PC-9 (cell line): ENCODE data around the gene FOXP1. TPM values are rescaled to one million over a fixed set of nuclear protein-coding genes. Genes with fewer than 3 reads are reported as not detected.

Experiments used
- BruUV-seq: library from RNA; stranded (reverse); fragments of 400-500 nt; replicated peaks from 2 replicates; lab custom pipeline; 2021; lab: Mats Ljungman, UMichigan
- CTCF ChIA-PET: fragments of 300-600 bp; sonication (Branson Sonifier 250); formaldehyde crosslinking; loops from one replicate; lab custom pipeline; 2022; ENCODE audit warnings: antibody characterized with exemption; lab: Charles Lee
- POLR2A ChIA-PET: fragments of 300-600 bp; sonication (Branson Sonifier 250); formaldehyde crosslinking; loops from one replicate; lab custom pipeline; 2022; ENCODE audit warnings: antibody characterized with exemption; ENCODE audit not compliant: unreplicated experiment; lab: Charles Lee
- DNase-seq, 2 experiments: peaks; one replicate each; pipeline versions ENCODE4 v3.0.0 to v3.0.0-alpha.2; 2015 to 2022; ENCODE audit warnings: mixed read lengths in 1 of 2
- H2AFZ ChIP-seq: fragments of 200-600 bp; sonication (generic); 2 replicates; pipeline ENCODE4 v1.8.1; 2017; ENCODE audit warnings: antibody characterized with exemption
- H3F3A ChIP-seq: fragments of 200-600 bp; sonication (generic); 2 replicates; pipeline ENCODE4 v1.8.1; 2017; ENCODE audit warnings: antibody characterized with exemption, mild to moderate bottlenecking, low read depth; ENCODE audit not compliant: insufficient read depth
- H3K27ac ChIP-seq: fragments of 200-600 bp; sonication (generic); 2 replicates; pipeline ENCODE4 v1.6.1; 2016; ENCODE audit warnings: mixed run types
- H3K27me3 ChIP-seq: fragments of 200-600 bp; sonication (generic); 2 replicates; pipeline ENCODE4 v1.6.1; 2016; ENCODE audit warnings: low read depth, mixed run types; ENCODE audit not compliant: insufficient read depth
- H3K36me3 ChIP-seq: fragments of 200-600 bp; sonication (generic); 2 replicates; pipeline ENCODE4 v1.6.1; 2016; ENCODE audit warnings: low read depth, mixed run types
- H3K4me1 ChIP-seq: fragments of 200-600 bp; sonication (generic); replicated peaks from 2 replicates; pipeline ENCODE4 v1.6.1; 2016; ENCODE audit warnings: mixed run types; ENCODE audit not compliant: insufficient read depth
- H3K4me2 ChIP-seq: fragments of 200-600 bp; sonication (generic); 2 replicates; pipeline ENCODE4 v1.6.1; 2017; ENCODE audit warnings: mixed run types
- H3K4me3 ChIP-seq: fragments of 200-600 bp; sonication (generic); 2 replicates; pipeline ENCODE4 v1.6.1; 2016; ENCODE audit warnings: mixed run types
- H3K79me2 ChIP-seq: fragments of 200-600 bp; sonication (generic); 2 replicates; pipeline ENCODE4 v1.6.1; 2017; ENCODE audit warnings: low read depth, mixed run types
- H3K9me2 ChIP-seq: fragments of 200-600 bp; sonication (generic); 2 replicates; pipeline ENCODE4 v1.8.1; 2017; ENCODE audit warnings: mild to moderate bottlenecking; ENCODE audit not compliant: insufficient read depth
- H3K9me3 ChIP-seq: fragments of 200-600 bp; sonication (generic); 2 replicates; pipeline ENCODE4 v1.8.1; 2016; ENCODE audit warnings: low read depth; ENCODE audit not compliant: insufficient read depth
- H4K20me1 ChIP-seq: fragments of 200-600 bp; sonication (generic); 2 replicates; pipeline ENCODE4 v1.8.1; 2017; ENCODE audit not compliant: insufficient read depth
- CTCF ChIP-seq: fragments of 200-600 bp; sonication (generic); conservative IDR thresholded peaks from 2 replicates; pipeline ENCODE4 v1.6.1; 2017; ENCODE audit warnings: mixed run types, antibody characterized with exemption, mild to moderate bottlenecking, moderate library complexity
- EZH2 ChIP-seq: fragments of 200-600 bp; sonication (generic); IDR thresholded peaks from 2 replicates; pipeline ENCODE4 v1.8.0; 2017; ENCODE audit warnings: antibody characterized with exemption, low read depth
- intact Hi-C: fragments of 100-400 bp; cut with micrococcal nuclease; formaldehyde crosslinking; loops from one replicate; pipeline ENCODE4 v1.10.0; 2022; ENCODE audit not compliant: unreplicated experiment
- total RNA-seq: library from RNA; stranded (reverse); gene quantifications from 2 replicates; pipeline ENCODE4 v1.2.3, GENCODE V29; 2021

Gene FOXP1
- total RNA-seq, 1 experiment from 2014 or later = 33.3 TPM

- TF ChIP-seq CTCF = no peak
- no peak for TF ChIP-seq EZH2
- Histone ChIP-seq H3K9me2 (no peaks in the 10 kb centered on the region), H3K4me2 (no peak overlapping the region), H3K4me1 (no peaks in the 10 kb centered on the region), H2AFZ (no peak overlapping the region), H3F3A (no peaks in the 10 kb centered on the region), H3K27ac (no peak overlapping the region), H3K27me3 (no peaks in the 10 kb centered on the region), H3K79me2 (no peaks in the 10 kb centered on the region), H4K20me1 (no peaks in the 10 kb centered on the region), H3K9me3 (no peaks in the 10 kb centered on the region), H3K4me3 (no peak overlapping the region), H3K36me3 (no peaks in the 10 kb centered on the region)
- ChIA-PET POLR2A (no interaction called here), CTCF (no interaction called here)
- intact Hi-C loops = no loop called here
- no TSS peak for BruUV-seq
- no peak for DNase-seq
Measured at GRCh38 chr3:71175691-71176365, 407.7 kb downstream of the FOXP1 start.

- Histone ChIP-seq H3K27me3 (no peaks in the 10 kb centered on the region), H3K27ac (no peak overlapping the region), H2AFZ (no peak overlapping the region), H3K4me2 (no peak overlapping the region), H3K79me2 (no peaks in the 10 kb centered on the region), H3K9me3 (no peaks in the 10 kb centered on the region), H3K9me2 (no peaks in the 10 kb centered on the region), H3F3A (no peaks in the 10 kb centered on the region), H3K4me3 (no peak overlapping the region), H4K20me1 (no peaks in the 10 kb centered on the region), H3K4me1 (peaks cover 5% of the 10 kb centered on the region), H3K36me3 (no peaks in the 10 kb centered on the region)
- ChIA-PET POLR2A (no interaction called here), CTCF (no interaction called here)
- no peak for DNase-seq
- TF ChIP-seq CTCF (no peak), EZH2 (no peak)
- BruUV-seq = no TSS peak
- intact Hi-C loops = no loop called here
Measured at GRCh38 chr3:71172951-71173350, 410.6 kb downstream of the FOXP1 start.

- POLR2A ChIA-PET = no interaction called here
Measured at GRCh38 chr3:71172189-71172588, 411.3 kb downstream of the FOXP1 start.

More at GRCh38 chr3:71172189-71172588, 411.3 kb downstream of the FOXP1 start:
- H4K20me1 ChIP-seq = no peaks in the 10 kb centered on the region
- no peak overlapping the region for H3K4me3 ChIP-seq
- H3K9me2 ChIP-seq = no peaks in the 10 kb centered on the region
- no peaks in the 10 kb centered on the region for H3K9me3 ChIP-seq
- no peaks in the 10 kb centered on the region for H3K27me3 ChIP-seq
- no TSS peak for BruUV-seq
- intact Hi-C loops = no loop called here
- CTCF ChIA-PET = no interaction called here
- H3F3A ChIP-seq = no peaks in the 10 kb centered on the region
- peaks cover 8% of the 10 kb centered on the region for H3K4me1 ChIP-seq
- no peaks in the 10 kb centered on the region for H3K36me3 ChIP-seq
- no peak overlapping the region for H2AFZ ChIP-seq
- TF ChIP-seq EZH2 (no peak), CTCF (no peak)
- no peak for DNase-seq
- H3K79me2 ChIP-seq = no peaks in the 10 kb centered on the region
- H3K27ac ChIP-seq = 0 out of 2 replicates have a peak overlapping the region, but pooled peaks have one; percentile 2
- H3K4me2 ChIP-seq = no peak overlapping the region
